GM21717 (cell line): ENCODE measurements around the gene TBX18.

Experiments used
- ATAC-seq: cut with Tn5 transposase; IDR thresholded peaks from one replicate; pipeline ENCODE4 v1.9.1; 2021; ENCODE audit warnings: mild to moderate bottlenecking, moderate library complexity; ENCODE audit not compliant: unreplicated experiment

The TBX18 gene

DNA sequence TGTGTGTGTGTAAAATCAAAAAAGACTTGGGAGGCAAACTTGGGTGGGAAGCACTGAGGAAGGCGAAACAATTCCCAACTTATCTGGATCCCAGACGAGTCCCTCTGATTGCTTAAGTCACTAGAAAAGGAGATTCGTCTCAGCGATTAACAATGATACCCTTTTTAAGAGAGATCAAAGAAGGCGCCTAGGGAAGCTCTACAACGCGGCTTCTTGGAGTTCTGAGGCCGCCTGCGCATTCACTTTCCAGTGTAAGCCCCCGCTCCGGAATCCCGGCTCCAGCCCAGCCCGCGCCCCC lies 8.7 kb upstream of the TBX18 start:
- no peak for ATAC-seq

DNA sequence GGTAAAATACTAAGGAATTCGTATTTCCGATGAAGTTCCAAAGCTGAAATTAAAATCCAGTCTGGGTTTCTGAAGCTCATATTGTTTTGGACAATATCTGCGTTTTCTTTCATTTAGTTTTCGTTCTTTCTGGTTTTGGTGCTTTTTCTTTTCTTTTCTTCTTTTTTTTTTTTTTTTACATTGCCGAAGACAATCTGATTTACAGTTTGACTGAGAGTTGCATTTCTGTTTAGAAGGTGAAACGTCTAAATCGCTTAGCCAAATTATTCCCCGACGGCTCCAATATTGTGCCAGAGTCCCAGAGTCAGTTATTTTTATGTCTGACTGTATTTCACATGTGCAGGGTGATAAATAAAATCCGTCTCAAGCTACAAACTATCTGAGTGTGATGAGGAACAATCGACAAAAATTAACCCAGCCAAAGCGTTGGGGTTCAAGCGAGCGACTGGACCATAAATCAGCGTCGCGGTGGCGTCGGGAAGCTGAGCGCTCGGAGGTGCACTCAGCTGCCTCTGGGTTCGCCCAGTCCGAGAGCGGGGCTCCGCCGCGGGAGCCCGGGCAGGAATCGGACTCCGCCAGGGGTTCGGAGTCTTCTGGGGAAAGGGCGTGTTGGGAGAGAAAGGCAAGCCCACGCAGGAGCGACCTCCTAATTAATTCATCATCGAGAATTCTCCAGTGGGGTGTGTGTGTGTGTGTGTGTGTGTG lies 8.2 kb upstream of the TBX18 start:
- ATAC-seq, result no peak

DNA sequence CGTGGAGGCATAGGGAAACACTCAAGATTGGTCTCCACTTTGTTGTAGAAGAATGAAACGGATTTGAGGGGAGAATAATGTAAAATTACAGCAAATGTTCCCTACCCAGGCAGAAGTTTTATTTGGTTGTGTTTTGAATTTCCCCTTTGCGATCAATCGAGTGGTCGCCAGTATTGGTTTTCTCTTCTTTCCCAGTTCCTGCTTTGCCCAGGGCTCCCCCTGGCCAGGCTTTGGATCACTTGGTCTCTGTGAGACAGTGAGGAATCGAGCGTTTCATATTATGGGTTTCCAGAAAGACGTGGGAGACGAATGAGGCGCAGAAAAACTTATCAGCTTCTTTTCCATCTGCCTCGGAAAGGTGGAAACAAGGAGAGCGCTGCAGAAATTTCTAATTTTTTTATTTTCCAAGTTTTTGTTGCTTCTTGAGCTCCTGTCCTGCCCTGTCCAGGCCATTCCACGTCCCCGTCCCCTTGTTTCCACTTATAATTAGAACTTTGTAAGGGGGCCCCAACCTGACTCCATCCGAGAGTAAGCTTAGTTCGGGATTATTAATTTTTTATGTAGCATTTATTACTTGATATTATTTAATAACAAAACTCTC lies 7.5 kb upstream of the TBX18 start:
- no peak for ATAC-seq

DNA sequence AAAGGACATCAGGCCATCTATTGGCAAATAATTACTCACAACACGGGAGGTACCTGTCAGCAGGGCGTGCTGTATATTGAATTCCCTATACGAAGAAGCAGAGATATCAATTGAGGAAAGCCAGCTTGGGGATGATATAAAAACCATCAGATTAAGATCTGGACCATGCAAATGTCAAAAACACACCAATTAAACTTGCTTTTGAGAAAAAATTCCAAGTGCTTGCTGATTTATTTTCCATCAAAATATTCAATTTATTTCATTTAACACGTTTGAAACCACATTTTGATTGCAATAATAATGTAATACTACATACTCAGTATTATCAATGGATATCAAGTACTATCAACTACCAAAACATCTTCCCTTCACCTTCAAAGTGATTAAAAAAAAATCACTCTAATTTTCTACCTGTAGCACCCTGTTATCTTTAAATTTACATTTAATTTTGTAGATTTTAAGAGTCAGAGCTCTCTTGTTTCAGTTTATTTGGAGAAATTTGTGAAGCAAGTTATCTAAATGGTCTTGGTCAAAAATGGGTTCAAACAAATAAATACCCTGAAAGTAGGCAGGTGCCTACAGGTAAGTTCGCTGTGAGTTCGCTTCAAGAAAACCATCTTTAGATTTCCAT lies 6.8 kb upstream of the TBX18 start:
- no peak for ATAC-seq

DNA sequence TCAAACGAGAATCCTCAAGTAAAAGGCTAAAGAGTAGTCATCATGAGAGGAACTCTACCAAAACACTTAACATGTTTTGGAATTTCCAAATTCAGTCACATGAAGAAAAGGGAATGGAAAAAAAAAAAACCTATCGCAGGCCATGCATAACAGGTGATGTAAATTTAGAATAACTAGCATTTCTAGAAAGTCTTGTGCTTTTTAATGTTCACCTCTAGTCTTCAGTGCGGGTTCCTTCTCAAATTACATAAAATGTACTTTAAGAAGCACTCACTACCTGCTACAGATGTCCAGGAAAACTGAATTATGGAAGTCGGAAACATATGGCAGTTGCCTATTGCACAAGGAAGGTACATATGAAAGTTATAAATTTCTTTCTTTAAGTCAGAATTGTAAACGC lies 6.1 kb upstream of the TBX18 start:
- ATAC-seq, result no peak

DNA sequence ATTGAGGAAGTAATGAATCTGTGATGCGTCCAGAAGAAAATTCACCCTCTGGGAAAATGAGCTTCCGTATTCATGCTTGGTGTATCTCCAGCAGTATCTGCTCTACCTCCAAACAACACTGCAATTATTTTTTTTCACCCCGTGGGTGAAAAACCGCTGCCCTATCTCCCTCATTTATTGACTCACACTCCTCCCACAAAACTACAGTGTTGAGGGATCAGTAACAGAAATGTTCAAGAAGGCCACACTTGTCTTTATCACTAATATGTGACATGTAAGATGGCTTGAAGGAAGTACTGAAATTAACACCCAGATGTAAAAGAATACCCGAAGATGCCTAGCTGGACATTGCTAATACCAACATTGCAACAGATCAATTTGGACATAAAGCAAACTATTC lies 4.9 kb upstream of the TBX18 start:
- ATAC-seq, result no peak

DNA sequence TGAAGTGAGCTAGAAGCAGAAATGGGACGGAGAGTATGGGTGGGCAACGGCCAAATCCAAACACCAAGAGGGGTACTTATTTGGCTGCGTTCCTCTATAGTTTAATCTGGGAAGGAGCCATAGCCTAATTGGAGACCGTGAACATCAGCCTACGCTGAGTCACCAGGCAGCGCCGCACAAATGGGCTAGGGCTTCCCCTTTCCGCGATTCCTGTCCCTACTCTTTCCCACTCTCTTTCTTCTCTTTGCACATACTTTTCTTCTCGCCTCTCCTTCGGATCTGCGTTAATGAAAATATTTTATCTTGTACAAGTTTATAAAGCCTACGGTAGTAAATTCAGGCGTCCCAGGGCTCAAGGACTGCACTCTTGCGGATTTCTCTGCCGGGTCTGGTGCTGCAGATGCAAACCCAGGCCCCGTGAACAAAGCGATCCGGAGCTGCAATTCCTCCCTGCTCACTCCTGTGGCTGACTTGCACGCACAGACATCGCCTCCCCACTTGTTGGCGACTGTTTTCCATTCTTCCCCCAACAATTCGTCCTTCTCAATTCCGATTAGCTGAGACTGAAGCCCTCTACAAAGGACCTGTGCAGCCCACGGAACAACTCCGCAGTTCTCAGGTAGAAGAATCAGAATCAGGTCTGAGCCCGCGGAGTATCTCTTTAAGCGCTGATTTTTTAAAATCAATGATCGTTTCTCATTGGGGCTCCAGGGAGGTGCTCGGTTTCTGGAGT lies 4.2 kb upstream of the TBX18 start:
- ATAC-seq, result no peak

DNA sequence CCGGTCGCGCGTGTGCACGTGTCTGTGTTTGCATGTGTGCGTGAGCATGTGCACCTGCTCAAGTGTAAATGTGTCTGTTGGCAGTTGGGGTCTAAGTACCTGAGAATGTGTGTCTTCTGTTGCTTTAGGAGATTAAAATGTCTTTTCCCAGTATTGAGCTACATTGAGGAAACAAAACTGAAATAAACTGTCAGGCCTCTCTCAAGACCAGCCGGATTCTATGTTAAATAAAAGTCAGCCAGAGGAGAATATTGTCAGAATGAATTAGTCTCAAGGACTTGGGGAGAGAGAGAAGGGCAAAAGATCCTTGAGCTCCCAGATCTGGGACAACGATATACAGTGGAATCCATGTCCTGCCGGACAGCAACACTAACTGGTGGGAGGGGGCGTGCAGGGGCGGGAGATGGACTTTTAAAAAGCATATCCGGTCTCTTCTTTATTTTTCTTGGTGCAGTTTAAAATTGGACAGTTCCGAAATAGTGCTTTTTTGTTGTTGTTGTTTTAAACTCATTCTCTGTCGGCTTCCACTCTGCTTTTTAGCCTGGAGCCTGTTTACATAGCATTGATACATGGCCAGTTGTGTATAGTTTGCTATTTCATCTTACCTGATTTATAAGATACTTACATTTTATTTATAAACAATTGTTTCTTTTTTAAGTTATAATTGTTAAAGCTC lies 3.3 kb upstream of the TBX18 start:
- no peak for ATAC-seq

DNA sequence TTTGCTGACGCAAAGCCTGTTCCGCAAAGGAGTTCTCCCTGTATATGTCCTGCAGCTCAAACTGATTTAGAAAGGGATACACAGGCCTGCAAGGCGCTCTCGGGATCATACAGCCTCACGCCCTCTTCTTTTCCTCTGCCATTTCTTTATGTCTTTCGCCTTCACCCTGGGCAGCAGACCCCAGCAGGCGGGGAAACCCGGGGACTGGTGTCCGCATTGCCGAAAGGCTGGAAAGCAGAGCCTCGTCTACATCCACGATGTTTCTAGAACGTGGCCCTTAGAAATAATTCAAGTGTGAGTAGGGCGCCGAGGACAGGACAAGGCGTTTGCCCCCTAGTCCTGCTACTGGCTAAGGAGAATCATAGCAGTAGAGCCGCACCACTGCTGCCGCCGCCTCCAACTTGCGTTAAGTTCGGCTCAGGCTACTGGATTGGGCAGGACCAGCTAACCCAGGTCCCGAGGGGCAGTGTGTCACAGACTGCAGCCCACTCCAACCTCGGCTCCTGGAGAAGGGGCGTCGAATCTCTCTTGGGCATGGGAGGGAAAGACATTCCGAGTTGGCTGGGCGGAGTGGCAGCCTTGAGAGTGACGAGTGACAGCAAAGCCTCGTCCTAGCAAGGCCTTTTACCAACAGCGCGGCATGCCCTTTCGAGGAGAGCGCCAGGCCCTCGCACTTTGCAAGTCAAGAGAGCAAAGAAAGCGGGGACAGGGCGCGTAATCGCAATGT lies 2.6 kb upstream of the TBX18 start:
- ATAC-seq, result no peak

DNA sequence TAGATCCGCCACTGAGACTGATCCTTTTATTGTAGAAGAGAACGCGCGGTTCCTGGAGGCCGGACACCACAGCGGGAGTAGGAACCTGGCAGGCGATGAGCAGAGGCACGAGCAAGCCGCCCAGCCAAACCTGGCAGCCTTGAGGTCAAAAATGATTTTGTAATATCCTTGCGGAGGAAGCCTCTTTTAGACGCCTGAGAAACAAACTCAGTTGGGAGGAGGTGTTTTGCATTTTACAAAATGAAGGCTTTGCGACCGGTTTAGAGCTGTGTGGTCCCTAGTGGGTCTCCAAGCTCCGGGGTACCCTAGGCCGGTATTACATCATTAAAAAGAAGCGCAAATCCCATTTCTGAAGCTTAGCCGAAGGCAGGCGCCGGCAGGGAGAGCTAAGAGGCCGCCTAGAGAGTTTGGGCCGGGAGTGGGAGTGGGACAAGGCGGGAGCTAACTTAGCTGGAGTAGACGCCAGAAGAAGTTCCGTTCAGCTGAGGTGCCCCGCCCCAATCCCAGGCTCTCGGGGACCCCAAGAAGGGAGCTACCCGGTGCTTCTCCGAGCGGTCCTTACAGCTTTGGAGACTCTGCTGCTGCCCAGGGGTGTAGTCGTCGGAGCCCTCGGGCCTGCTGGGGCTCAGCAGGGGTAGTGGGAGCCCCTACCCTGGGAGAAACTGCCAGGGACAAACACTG lies 1.9 kb upstream of the TBX18 start:
- ATAC-seq, result no peak

DNA sequence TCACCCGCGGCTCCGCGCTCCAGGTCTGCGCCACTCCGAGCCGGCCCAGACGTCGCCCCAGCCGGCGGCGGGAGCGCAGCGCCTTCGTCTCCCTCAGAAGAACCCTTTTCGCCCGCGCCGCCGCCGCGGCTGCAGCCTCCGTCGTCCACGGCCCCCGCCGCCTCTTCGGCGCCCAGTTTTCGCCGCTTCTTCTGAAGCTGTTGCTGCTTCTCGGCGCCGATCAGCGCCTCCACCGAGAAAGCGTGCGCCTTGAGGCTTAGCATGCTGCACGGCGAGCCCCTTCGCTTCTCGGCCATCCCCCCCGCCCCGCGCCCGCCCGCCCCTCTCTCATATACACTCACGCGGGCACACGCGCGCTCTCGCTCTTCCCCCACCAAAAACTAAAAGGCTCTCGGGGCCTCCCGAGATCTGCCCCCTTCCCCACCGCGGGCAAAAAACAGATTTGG lies 489 bp downstream of the TBX18 start:
- no peak for ATAC-seq

DNA sequence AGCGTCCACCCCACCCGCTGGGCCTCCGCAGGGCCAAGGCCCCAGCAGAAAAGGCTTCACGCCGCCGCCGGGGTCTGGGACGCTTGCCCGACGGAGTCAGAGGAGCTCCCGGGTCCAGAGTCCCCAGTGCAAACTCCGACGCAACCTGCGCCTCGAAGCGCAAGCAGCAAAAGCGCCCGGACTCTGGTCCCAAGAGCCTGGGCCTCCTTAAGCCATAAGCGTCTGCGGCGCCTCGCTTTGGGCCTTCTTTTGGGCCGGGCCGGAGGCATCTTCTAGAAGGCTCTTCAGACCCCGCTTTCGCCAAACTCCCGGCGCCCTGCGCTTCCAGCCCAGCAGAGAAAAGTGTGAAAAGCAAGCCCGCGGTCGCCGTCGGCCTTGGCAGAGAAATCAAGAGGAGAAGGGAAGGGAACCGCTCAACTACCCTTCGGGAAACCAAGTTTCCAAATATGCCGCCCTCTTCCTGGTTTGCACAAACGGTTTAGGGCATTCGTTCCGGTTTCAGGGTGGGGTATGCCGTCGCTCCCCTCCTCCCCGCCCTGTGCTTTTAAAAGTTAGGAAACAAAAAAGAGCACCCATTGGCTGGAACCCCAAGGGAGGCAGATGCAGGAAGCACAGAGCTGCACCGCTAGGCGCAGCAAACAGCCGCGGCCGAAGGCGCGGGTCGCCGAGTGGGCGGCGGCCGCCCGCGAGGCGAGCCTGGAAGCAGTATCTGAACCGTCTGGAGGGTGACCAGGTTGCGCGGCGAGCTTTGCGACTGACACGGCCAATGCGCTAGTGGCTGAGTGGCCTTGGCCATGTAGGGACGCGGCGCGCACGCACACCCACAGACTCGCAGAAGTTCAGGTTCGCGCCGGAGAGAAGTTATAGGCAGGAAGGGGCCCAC lies 1.2 kb downstream of the TBX18 start:
- ATAC-seq, result no peak

DNA sequence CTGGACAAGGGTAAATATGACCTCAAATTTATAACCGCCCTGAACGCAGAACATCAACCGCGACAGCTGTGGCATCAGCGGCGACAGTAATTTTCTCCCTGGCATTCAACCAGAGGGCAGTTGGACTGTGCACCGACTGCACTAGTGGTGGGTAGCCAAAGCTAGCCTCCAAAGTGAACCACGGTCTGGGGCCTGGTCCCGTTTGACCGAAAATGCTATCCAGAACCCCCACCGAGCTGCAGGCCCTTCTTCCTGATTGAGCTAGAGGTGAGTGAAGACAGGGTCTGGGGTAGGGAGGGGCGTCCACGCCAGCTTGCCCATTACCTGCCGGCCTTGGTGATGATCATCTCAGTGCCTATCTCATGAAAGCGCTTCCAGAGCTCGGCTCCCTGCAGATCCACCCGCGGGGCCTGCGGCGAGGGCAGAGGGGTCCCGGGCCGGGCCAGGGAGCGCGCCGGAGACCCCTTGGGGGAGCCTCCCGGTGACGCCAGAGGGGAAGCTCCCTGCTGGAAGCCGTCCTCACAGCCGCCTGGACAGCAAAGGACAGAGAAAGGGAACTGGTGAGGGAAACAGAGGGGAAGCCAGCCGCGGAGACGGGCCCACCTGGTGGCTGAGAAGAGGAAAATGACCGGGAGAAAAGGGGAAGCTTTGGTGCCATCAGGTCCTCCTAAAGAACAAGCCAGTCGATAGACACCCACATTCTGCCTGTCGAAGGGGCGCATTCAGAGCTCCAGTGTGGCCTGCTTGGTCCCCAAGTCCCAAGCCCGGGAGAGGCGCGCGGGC lies 2.0 kb downstream of the TBX18 start:
- no peak for ATAC-seq

DNA sequence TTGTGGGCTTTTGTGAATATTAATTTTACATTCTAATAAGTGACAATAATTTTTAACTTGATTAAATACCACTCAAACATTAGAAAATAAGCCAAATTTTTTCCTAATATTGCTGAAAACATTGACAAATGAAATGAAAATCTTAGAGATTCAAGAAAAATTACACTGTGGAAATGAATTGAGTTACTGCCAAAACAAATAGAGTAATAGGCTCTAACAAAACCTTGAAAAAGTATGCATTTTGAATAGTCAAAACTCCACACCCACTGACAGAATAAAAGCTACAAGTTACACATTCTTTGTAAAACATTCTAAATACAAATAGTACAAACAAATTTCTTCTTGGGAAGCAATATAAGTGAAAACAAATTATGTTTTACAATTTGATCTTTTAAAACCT lies 5.9 kb downstream of the TBX18 start:
- no peak for ATAC-seq

DNA sequence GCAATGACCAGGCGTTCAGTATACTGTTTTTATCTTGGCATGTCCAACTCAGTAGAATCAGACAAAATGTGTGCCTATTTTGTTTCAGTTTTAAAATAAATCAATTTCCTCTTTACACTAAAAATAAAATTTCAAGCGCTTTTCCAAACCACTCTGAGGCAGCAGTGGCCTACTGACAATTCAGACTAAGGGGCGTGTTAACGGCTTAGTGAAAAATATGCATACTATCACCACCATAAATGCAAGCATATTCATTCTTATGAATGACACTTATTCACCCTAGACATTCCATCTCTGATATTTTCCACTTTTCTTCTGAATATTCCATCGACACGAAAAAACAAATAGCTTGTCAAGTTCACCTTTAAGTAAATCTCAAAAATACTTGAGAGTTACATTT lies 7.5 kb downstream of the TBX18 start:
- no peak for ATAC-seq

DNA sequence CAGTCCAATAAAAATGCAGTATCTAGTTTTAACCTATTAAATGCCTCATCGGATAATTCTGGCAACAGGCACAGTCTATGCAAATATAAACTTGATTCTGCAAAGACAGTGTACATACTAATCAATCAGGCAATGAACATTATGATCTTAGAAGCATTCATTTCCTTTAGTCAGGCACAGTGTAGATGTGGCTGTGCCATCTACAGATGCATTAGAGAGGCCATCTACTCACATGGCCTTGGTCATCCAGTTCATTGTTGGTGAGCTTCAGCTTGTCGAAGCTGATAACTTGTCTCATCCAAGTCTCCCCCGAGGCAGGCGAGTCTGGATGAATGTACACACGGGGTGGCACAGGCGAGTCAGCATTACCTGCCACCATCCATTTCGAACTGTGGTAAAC lies 7.9 kb downstream of the TBX18 start:
- no peak for ATAC-seq

DNA sequence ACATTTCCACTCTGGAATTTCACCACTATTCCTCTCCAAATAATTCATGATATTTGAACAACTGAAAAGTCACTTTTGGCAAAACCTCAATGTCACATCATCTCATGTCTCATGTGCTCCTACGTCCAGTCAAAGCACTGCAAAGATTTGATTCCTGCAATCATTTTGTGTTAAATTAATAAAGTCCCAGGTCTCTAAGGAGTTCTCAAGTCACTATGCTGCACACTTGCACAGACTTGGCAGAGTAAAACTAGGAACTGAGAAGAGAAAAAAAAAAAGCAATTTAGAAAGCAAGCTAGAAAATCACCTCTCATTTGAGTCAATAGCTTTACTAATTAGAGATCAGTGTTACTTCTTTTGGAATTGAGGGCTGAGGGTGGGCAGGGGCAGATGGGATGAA lies 11.2 kb downstream of the TBX18 start:
- ATAC-seq, result no peak

DNA sequence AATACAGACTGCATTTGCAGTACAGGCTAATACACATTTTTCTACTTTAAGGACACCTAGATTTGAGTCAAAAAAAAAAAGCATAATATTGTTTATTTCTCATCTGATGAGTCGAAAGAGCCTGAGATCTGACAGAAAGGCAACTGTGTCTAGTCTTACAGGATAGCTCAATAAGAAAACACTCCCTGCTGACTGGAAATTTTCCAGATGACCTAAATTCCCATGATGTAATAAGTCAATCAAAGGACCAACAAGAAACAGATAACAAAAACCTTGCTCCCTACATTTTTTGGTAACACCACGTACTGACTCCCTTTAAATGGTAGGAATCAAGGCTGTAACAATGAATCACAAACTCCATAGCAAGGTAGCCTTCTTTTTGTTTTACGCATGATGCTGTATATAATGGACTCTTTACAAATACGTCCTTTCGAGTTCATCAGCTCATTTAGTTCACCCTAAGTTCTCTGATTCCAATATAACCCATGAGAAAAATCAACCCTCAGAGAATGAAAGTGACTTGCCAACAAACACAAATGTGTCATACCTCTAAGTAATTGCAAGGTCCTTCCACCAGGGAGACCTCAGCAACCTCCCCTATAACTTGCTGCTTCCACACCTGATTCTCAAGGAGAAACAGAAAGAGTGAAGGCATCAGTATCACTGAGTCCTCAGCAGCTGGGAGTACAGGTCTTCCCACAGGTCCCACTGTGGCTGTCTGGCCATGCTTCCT lies 12.1 kb downstream of the TBX18 start:
- no peak for ATAC-seq
